ENCODE data around the gene GMIP. TPM values are rescaled to one million over a fixed set of nuclear protein-coding genes. Genes with fewer than 3 reads are reported as not detected.
"Not testable (repeated sequence)": the region's sequence is repeated elsewhere in the genome, so short reads cannot be mapped to it uniquely, and the experiment has no call there.

The GMIP gene
- polyA plus RNA-seq, 3 donors, result 41.4 to 91.4 (median 75.1) TPM

DNA sequence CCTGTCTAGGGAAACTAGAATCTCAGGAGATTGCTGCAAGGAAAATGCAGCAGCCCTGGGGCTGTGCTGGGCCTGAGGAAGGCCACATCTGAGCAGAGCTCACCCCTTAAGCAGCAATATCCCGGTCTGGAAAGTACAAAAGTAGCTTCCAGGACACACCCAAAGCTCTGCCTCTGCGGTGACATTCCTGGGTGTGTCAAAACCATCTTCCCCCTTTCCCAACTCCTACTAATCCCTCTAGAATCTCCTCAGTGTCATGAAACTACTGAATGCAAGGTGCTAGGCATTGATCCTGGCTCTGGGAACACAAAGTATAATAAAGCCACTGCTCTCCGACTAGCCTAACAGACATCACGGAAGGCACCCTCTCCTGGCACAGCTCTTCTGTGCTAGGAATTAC is 30.0 kb downstream of the GMIP start:
- WGBS (ENCODE audit: insufficient coverage), result 92% methylated on average over 4 of the region's 4 CpGs

DNA sequence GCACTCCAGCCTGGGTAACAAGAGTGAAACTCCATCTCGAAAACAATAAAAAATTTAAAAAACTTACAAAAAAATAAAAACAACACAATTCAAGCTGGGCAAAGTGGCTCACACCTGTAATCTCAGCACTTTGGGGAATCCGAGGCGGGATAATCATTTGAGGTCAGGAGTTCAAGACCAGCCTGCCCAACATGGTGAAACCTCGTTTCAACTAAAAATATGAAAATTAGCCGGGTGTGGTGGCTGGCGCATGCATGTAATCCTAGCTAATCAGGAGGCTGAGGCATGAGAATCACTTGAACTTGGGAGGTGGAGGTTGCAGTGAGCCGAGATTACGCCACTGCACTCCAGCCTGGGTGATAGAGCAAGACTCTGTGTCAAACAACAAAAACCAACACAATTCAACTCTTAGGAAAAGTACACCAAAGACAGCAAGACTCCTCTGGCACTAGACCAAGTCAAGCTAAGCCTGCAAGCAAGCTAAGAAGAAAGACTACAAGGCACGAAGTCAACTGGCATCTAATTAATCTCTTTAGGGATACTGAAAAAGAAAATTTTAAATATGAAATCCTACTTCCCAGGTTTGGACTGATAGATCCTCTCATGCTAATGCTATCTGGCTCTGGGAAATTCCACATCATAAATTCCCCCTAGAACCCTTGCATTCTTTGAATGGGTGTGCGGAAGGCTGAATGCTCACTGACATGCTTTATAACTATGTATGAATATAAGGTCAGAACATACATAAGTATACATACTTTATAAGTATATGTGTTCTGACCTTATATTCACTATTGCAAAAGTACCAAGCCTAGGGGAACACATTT is 32.9 kb downstream of the GMIP start:
- Mint-ChIP-seq H3K36me3 (no peaks in the 10 kb centered on the region), H3K27me3 (ENCODE audit: low read depth in 3 of 3) (peaks cover 0 to 5% (median 0%) of the 10 kb centered on the region in 3 donors), H3K9me3 (peaks cover 0 to 3% (median 0%) of the 10 kb centered on the region in 7 donors), H3K4me1 (no peaks in the 10 kb centered on the region), H3K4me3 (no peak overlapping the region), H3K27ac (no peak overlapping the region)
- DNase-seq, result no peak
- Histone ChIP-seq H3K4me3 (replicated peaks in 1 of 3; ENCODE audit: low read depth in 2 of 3, low read length in 3 of 3) (no peak overlapping the region), H3K27me3 (ENCODE audit: control insufficient read depth in 2 of 2, insufficient read depth in 2 of 2, low read length in 2 of 2) (no peaks in the 10 kb centered on the region), H2AFZ (ENCODE audit: insufficient read depth, low read depth, low read length, poor library complexity, severe bottlenecking) (no peak overlapping the region), H3K79me2 (ENCODE audit: insufficient read depth, low read length) (no peaks in the 10 kb centered on the region), H3K36me3 (replicated peaks in 1 of 2; ENCODE audit: control insufficient read depth in 1 of 2, insufficient read depth in 2 of 2, low read length in 2 of 2) (no peaks in the 10 kb centered on the region), H3K9ac (ENCODE audit: insufficient read depth, low read length, poor library complexity, severe bottlenecking) (no peak overlapping the region), H3K4me1 (ENCODE audit: control insufficient read depth in 1 of 2, insufficient read depth in 2 of 2, low read length in 2 of 2) (no peaks in the 10 kb centered on the region), H4K20me1 (ENCODE audit: insufficient read depth, low read length) (no peaks in the 10 kb centered on the region), H3K4me2 (replicated peaks; ENCODE audit: extremely low read depth, low read length, poor library complexity, severe bottlenecking) (no peak overlapping the region), H3K9me3 (replicated peaks in 1 of 2; ENCODE audit: control insufficient read depth in 1 of 2, insufficient read depth in 1 of 2, low read length in 2 of 2) (no peaks in the 10 kb centered on the region), H3K27ac (ENCODE audit: low read depth in 1 of 2, low read length in 2 of 2) (no peak overlapping the region)
- 91% methylated on average over 3 of the region's 10 CpGs for WGBS (ENCODE audit: insufficient coverage)
- intact Hi-C loops (cut with micrococcal nuclease), result no loop called here
- TF ChIP-seq, protein P1, sequence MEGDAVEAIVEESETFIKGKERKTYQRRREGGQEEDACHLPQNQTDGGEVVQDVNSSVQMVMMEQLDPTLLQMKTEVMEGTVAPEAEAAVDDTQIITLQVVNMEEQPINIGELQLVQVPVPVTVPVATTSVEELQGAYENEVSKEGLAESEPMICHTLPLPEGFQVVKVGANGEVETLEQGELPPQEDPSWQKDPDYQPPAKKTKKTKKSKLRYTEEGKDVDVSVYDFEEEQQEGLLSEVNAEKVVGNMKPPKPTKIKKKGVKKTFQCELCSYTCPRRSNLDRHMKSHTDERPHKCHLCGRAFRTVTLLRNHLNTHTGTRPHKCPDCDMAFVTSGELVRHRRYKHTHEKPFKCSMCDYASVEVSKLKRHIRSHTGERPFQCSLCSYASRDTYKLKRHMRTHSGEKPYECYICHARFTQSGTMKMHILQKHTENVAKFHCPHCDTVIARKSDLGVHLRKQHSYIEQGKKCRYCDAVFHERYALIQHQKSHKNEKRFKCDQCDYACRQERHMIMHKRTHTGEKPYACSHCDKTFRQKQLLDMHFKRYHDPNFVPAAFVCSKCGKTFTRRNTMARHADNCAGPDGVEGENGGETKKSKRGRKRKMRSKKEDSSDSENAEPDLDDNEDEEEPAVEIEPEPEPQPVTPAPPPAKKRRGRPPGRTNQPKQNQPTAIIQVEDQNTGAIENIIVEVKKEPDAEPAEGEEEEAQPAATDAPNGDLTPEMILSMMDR (IDR thresholded peaks at IDR 0.05), result no peak

More for the DNA sequence above, 30.0 kb downstream of the GMIP start:
- Histone ChIP-seq H3K27ac (ENCODE audit: low read depth in 1 of 2, low read length in 2 of 2) (no peak overlapping the region), H3K4me3 (replicated peaks in 1 of 3; ENCODE audit: low read depth in 2 of 3, low read length in 3 of 3) (no peak overlapping the region), H3K79me2 (ENCODE audit: insufficient read depth, low read length) (no peaks in the 10 kb centered on the region), H3K9ac (ENCODE audit: insufficient read depth, low read length, poor library complexity, severe bottlenecking) (no peak overlapping the region), H3K36me3 (replicated peaks in 1 of 2; ENCODE audit: control insufficient read depth in 1 of 2, insufficient read depth in 2 of 2, low read length in 2 of 2) (no peaks in the 10 kb centered on the region), H2AFZ (ENCODE audit: insufficient read depth, low read depth, low read length, poor library complexity, severe bottlenecking) (no peak overlapping the region), H3K27me3 (ENCODE audit: control insufficient read depth in 2 of 2, insufficient read depth in 2 of 2, low read length in 2 of 2) (peaks cover 0 to 2% of the 10 kb centered on the region in 2 donors), H4K20me1 (ENCODE audit: insufficient read depth, low read length) (no peaks in the 10 kb centered on the region), H3K9me3 (replicated peaks in 1 of 2; ENCODE audit: control insufficient read depth in 1 of 2, insufficient read depth in 1 of 2, low read length in 2 of 2) (no peaks in the 10 kb centered on the region), H3K4me2 (replicated peaks; ENCODE audit: extremely low read depth, low read length, poor library complexity, severe bottlenecking) (no peak overlapping the region), H3K4me1 (ENCODE audit: control insufficient read depth in 1 of 2, insufficient read depth in 2 of 2, low read length in 2 of 2) (peaks cover 7 to 8% of the 10 kb centered on the region in 2 donors)
- intact Hi-C loops (cut with micrococcal nuclease), result no loop called here
- no peak overlapping the region for H3K4me3 Mint-ChIP-seq
- no peak for DNase-seq
- no peak overlapping the region for H3K27ac Mint-ChIP-seq
- TF ChIP-seq, protein P1 (IDR thresholded peaks at IDR 0.05), result no peak
- H3K27me3 Mint-ChIP-seq (ENCODE audit: low read depth in 3 of 3), result peaks cover 0 to 11% (median 9%) of the 10 kb centered on the region in 3 donors
- no peaks in the 10 kb centered on the region for H3K36me3 Mint-ChIP-seq
- H3K9me3 Mint-ChIP-seq, result peaks cover 0 to 5% (median 1%) of the 10 kb centered on the region in 7 donors
- peaks cover 4% of the 10 kb centered on the region for H3K4me1 Mint-ChIP-seq

DNA sequence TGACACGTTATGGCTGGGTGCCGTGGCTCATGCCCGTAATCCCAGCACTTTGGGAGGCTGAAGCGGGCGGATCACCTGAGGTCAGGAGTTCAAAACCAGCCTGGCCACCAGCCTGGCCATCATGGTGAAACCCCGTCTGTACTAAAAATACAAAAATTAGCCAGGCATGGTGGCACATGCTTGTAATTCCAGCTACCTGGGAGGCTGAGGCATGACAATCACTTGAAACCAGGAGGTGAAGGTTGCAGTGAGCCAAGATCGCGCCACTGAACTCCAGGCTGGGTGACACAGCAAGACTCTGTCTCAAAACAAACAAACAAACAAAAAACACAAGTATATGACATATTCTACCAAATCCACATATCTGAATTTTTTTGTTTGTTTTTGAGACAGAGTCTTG is 36.8 kb downstream of the GMIP start:
- H3K9ac ChIP-seq (ENCODE audit: insufficient read depth, low read length, poor library complexity, severe bottlenecking); H3K27me3 Mint-ChIP-seq (ENCODE audit: low read depth in 3 of 3); H3K27ac ChIP-seq (ENCODE audit: low read depth in 1 of 2, low read length in 2 of 2); H3K27me3 ChIP-seq (ENCODE audit: control insufficient read depth in 2 of 2, insufficient read depth in 2 of 2, low read length in 2 of 2); intact Hi-C loops (cut with micrococcal nuclease); H3K4me3 ChIP-seq (replicated peaks in 1 of 3; ENCODE audit: low read depth in 2 of 3, low read length in 3 of 3); H3K27ac Mint-ChIP-seq; H3K4me2 ChIP-seq (replicated peaks; ENCODE audit: extremely low read depth, low read length, poor library complexity, severe bottlenecking); H2AFZ ChIP-seq (ENCODE audit: insufficient read depth, low read depth, low read length, poor library complexity, severe bottlenecking); H3K9me3 ChIP-seq (replicated peaks in 1 of 2; ENCODE audit: control insufficient read depth in 1 of 2, insufficient read depth in 1 of 2, low read length in 2 of 2); H3K4me3 Mint-ChIP-seq; H3K36me3 Mint-ChIP-seq; H4K20me1 ChIP-seq (ENCODE audit: insufficient read depth, low read length); H3K9me3 Mint-ChIP-seq; H3K79me2 ChIP-seq (ENCODE audit: insufficient read depth, low read length); DNase-seq; H3K4me1 ChIP-seq (ENCODE audit: control insufficient read depth in 1 of 2, insufficient read depth in 2 of 2, low read length in 2 of 2); H3K36me3 ChIP-seq (replicated peaks in 1 of 2; ENCODE audit: control insufficient read depth in 1 of 2, insufficient read depth in 2 of 2, low read length in 2 of 2); H3K4me1 Mint-ChIP-seq: not testable (repeated sequence)
- WGBS (ENCODE audit: insufficient coverage), result 97% methylated on average over 5 of the region's 8 CpGs
